Parathyroid adenoma (tissue), 2 donors: Measurements from ENCODE around the gene NOP56.

Experiments used
- H2AFZ ChIP-seq: fragments of 300-600 bp; sonication (generic); one replicate; pipeline ENCODE4 v1.7.0; 2017; ENCODE audit warnings: antibody characterized with exemption, mild to moderate bottlenecking
- H3K27ac ChIP-seq: fragments of 300-600 bp; sonication (generic); one replicate; pipeline ENCODE4 v1.7.0; 2017
- H3K27me3 ChIP-seq: fragments of 300-600 bp; sonication (generic); one replicate; pipeline ENCODE4 v1.7.0; 2017; ENCODE audit warnings: low read length; ENCODE audit not compliant: control insufficient read depth, insufficient read depth
- H3K36me3 ChIP-seq: fragments of 300-600 bp; sonication (generic); one replicate; pipeline ENCODE4 v1.7.0; 2017; ENCODE audit warnings: low read length; ENCODE audit not compliant: control insufficient read depth, insufficient read depth
- H3K4me1 ChIP-seq: fragments of 300-600 bp; sonication (generic); one replicate; pipeline ENCODE4 v1.7.0; 2017; ENCODE audit warnings: control low read depth
- H3K4me2 ChIP-seq: fragments of 300-600 bp; sonication (generic); one replicate; pipeline ENCODE4 v1.7.0; 2017; ENCODE audit warnings: low read length
- H3K4me3 ChIP-seq: fragments of 300-600 bp; sonication (generic); one replicate; pipeline ENCODE4 v1.7.0; 2017; ENCODE audit warnings: low read depth, low read length
- H3K79me2 ChIP-seq: fragments of 300-600 bp; sonication (generic); one replicate; pipeline ENCODE4 v1.7.0; 2017; ENCODE audit warnings: control low read depth
- H3K9ac ChIP-seq: fragments of 300-600 bp; sonication (generic); one replicate; pipeline ENCODE4 v1.7.0; 2017; ENCODE audit warnings: mild to moderate bottlenecking
- H3K9me3 ChIP-seq: fragments of 300-600 bp; sonication (generic); one replicate; pipeline ENCODE4 v1.7.0; 2017; ENCODE audit warnings: low read length; ENCODE audit not compliant: control insufficient read depth
- CTCF ChIP-seq: fragments of 300-600 bp; sonication (generic); IDR thresholded peaks from one replicate; pipeline ENCODE4 v1.7.0; 2017; ENCODE audit warnings: antibody characterized with exemption, mild to moderate bottlenecking
- donor health status: primary hyperparathyroidism.

NOP56 gene

GRCh38 chr20:2692036-2692885 lies 39.8 kb downstream of the NOP56 start, which contains the start of gene EBF4:
EBF4 (plus strand) TSS chr20:2692780; CDS start chr20:2693646, 866 bp downstream.
- no peaks in the 10 kb centered on the region for H3K36me3 ChIP-seq
- H3K9ac ChIP-seq, result no peak within 1 kb of the TSS
- no peaks in the 10 kb centered on the region for H3K79me2 ChIP-seq
- no peaks in the 10 kb centered on the region for H3K27me3 ChIP-seq
- H3K27ac ChIP-seq, result peak within 1 kb of the TSS; percentile 83
- peak within 1 kb of the TSS; percentile 94 for H2AFZ ChIP-seq
- no peaks in the 10 kb centered on the region for H3K9me3 ChIP-seq
- H3K4me2 ChIP-seq, result peak within 1 kb of the TSS; percentile 77
- H3K4me1 ChIP-seq, result peaks cover 6% of the 10 kb centered on the region
- H3K4me3 ChIP-seq, result peak within 1 kb of the TSS; percentile 60
- TF ChIP-seq CTCF, result no peak

GRCh38 chr20:2692886-2693285 lies 40.5 kb downstream of the NOP56 start:
- Histone ChIP-seq H3K4me3 (no peak overlapping the region), H3K27me3 (no peaks in the 10 kb centered on the region), H3K4me2 (no peak overlapping the region), H3K9ac (no peak overlapping the region), H3K27ac (no peak overlapping the region), H2AFZ (no peak overlapping the region), H3K36me3 (no peaks in the 10 kb centered on the region), H3K9me3 (no peaks in the 10 kb centered on the region), H3K79me2 (no peaks in the 10 kb centered on the region), H3K4me1 (peaks cover 6% of the 10 kb centered on the region)
- TF ChIP-seq CTCF, result no peak

GRCh38 chr20:2693286-2694007 lies 41.0 kb downstream of the NOP56 start:
- no peak overlapping the region for H3K27ac ChIP-seq
- no peaks in the 10 kb centered on the region for H3K9me3 ChIP-seq
- H3K9ac ChIP-seq, result no peak overlapping the region
- peak overlapping the region; percentile 43 for H3K4me2 ChIP-seq
- TF ChIP-seq CTCF, result peak; percentile 12
- H3K79me2 ChIP-seq, result no peaks in the 10 kb centered on the region
- H3K4me3 ChIP-seq, result peak overlapping the region; percentile 54
- no peaks in the 10 kb centered on the region for H3K27me3 ChIP-seq
- H2AFZ ChIP-seq, result peak overlapping the region; percentile 73
- H3K4me1 ChIP-seq, result peaks cover 6% of the 10 kb centered on the region
- no peaks in the 10 kb centered on the region for H3K36me3 ChIP-seq

- peak overlapping the region; percentile 54 for H3K4me3 ChIP-seq
- TF ChIP-seq CTCF, result no peak
- H3K27me3 ChIP-seq, result no peaks in the 10 kb centered on the region
- peaks cover 6% of the 10 kb centered on the region for H3K4me1 ChIP-seq
- no peaks in the 10 kb centered on the region for H3K36me3 ChIP-seq
- no peaks in the 10 kb centered on the region for H3K79me2 ChIP-seq
- H3K4me2 ChIP-seq, result peak overlapping the region; percentile 43
- H3K9ac ChIP-seq, result no peak overlapping the region
- no peak overlapping the region for H3K27ac ChIP-seq
- H3K9me3 ChIP-seq, result no peaks in the 10 kb centered on the region
- peak overlapping the region; percentile 73 for H2AFZ ChIP-seq
These were observed 41.6 kb downstream of the NOP56 start for GRCh38 chr20:2694008-2694471.
